ENCODE data around the gene EPYC. TPM values are rescaled to one million over a fixed set of nuclear protein-coding genes. Genes with fewer than 3 reads are reported as not detected.

Gene EPYC
- total RNA-seq, 2 experiments from 2014 or later = not detected

GRCh38 chr12:90936230-90937005, 68.4 kb downstream of the EPYC start:
- intact Hi-C loops (cut with DNase I, micrococcal nuclease) = no loop called here
- H3K36me3 Mint-ChIP-seq (ENCODE audit: low read depth) = no peaks in the 10 kb centered on the region
- no peak overlapping the region for H3K4me3 Mint-ChIP-seq
- H3K27ac Mint-ChIP-seq = no peak overlapping the region
- ATAC-seq = no peak
- ChIA-PET POLR2A (no interaction called here), CTCF (interaction anchor here (0.6 to 1.6 kb wide), 4 partner anchors 8 to 343 kb away, joined by 3 to 9 read pairs (median 4); no protein-coding TSS in a partner anchor)
- no peaks in the 10 kb centered on the region for H3K9me3 Mint-ChIP-seq (ENCODE audit: low read depth)
- DNase-seq = peak; percentile 14
- no peaks in the 10 kb centered on the region for H3K4me1 Mint-ChIP-seq
- H3K27me3 Mint-ChIP-seq = peaks cover 18% of the 10 kb centered on the region

DNA sequence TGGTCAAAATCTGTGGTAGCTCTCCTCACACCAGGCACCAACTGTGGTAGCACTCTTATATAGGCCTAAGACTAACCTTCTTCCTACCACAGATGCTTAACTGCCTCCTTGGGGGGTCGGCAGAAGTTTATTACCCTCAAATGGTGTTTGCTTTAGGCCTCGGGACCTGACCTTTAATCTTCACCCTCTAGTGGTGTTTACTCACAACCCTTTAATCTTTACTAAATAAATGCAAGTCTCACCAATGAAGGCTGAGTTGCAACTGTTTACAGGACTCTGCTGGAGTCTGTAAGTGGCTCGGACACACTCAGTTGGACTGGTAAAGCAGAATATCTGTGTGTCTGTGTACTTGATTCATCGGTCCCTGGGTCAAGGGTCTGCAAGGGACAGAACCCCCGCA, 79.2 kb downstream of the EPYC start:
- CTCF ChIA-PET = no interaction called here
- DNase-seq = no peak
- ATAC-seq = no peak
- Mint-ChIP-seq H3K4me3 (no peak overlapping the region), H3K27me3 (peaks cover 12% of the 10 kb centered on the region), H3K36me3 (ENCODE audit: low read depth) (no peaks in the 10 kb centered on the region), H3K9me3 (ENCODE audit: low read depth) (peaks cover 10% of the 10 kb centered on the region), H3K27ac (no peak overlapping the region), H3K4me1 (no peaks in the 10 kb centered on the region)
- POLR2A ChIA-PET = no interaction called here
- intact Hi-C loops (cut with DNase I, micrococcal nuclease) = no loop called here

- CTCF ChIA-PET = interaction anchor here (0.9 kb wide), 1 partner anchor 17 kb away, joined by 4 read pairs; no protein-coding TSS in a partner anchor
- Mint-ChIP-seq H3K4me1 (no peaks in the 10 kb centered on the region), H3K27ac (no peak overlapping the region), H3K36me3 (ENCODE audit: low read depth) (no peaks in the 10 kb centered on the region), H3K27me3 (peaks cover 12% of the 10 kb centered on the region), H3K4me3 (no peak overlapping the region), H3K9me3 (ENCODE audit: low read depth) (peaks cover 5% of the 10 kb centered on the region)
- ATAC-seq (no peak), DNase-seq (no peak)
- POLR2A ChIA-PET = no interaction called here
- intact Hi-C loops (cut with DNase I, micrococcal nuclease) = no loop called here
These were observed 80.4 kb downstream of the EPYC start for GRCh38 chr12:90924406-90924805.

- H3K4me3 Mint-ChIP-seq = no peak overlapping the region
- no peaks in the 10 kb centered on the region for H3K4me1 Mint-ChIP-seq
- ChIA-PET POLR2A (no interaction called here), CTCF (interaction anchor here (0.5 kb wide), 1 partner anchor 13 kb away, joined by 3 read pairs; no protein-coding TSS in a partner anchor)
- no peaks in the 10 kb centered on the region for H3K9me3 Mint-ChIP-seq (ENCODE audit: low read depth)
- peaks cover 14% of the 10 kb centered on the region for H3K27me3 Mint-ChIP-seq
- no peak overlapping the region for H3K27ac Mint-ChIP-seq
- ATAC-seq = no peak
- intact Hi-C loops (cut with DNase I, micrococcal nuclease) = no loop called here
- H3K36me3 Mint-ChIP-seq (ENCODE audit: low read depth) = no peaks in the 10 kb centered on the region
- no peak for DNase-seq
These were observed 82.6 kb downstream of the EPYC start for GRCh38 chr12:90922145-90922627.

DNA sequence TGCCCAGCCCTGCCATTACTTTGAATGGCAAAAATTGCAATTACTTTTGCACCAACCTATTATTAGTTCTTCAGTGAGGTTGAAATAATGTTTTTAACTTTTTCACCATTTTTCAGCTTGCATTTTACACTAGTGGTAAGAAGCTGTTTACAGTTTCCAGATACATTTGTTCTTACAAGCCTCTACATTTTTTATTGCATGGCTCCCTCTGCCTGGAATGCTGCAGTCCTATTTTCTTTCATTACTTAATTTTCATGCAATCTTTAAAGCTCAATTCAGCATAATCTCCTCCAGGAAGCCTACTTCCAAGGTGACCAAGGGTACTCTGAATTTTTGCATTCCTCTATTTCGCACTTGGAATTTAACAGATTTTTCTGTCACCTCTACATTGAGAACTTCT, 83.2 kb downstream of the EPYC start:
- DNase-seq (no peak), ATAC-seq (no peak)
- Mint-ChIP-seq H3K27ac (no peak overlapping the region), H3K4me1 (no peaks in the 10 kb centered on the region), H3K36me3 (ENCODE audit: low read depth) (no peaks in the 10 kb centered on the region), H3K27me3 (peaks cover 14% of the 10 kb centered on the region), H3K9me3 (ENCODE audit: low read depth) (no peaks in the 10 kb centered on the region), H3K4me3 (no peak overlapping the region)
- CTCF ChIA-PET = no interaction called here
- intact Hi-C loops (cut with DNase I, micrococcal nuclease) = no loop called here
- POLR2A ChIA-PET = no interaction called here

- ChIA-PET CTCF (no interaction called here), POLR2A (no interaction called here)
- ATAC-seq = no peak
- Mint-ChIP-seq H3K36me3 (ENCODE audit: low read depth) (no peaks in the 10 kb centered on the region), H3K27me3 (peaks cover 14% of the 10 kb centered on the region), H3K9me3 (ENCODE audit: low read depth) (no peaks in the 10 kb centered on the region), H3K27ac (no peak overlapping the region), H3K4me1 (no peaks in the 10 kb centered on the region), H3K4me3 (no peak overlapping the region)
- DNase-seq = no peak
- intact Hi-C loops (cut with DNase I, micrococcal nuclease) = no loop called here
These were observed 84.5 kb downstream of the EPYC start for GRCh38 chr12:90920222-90920621.

DNA sequence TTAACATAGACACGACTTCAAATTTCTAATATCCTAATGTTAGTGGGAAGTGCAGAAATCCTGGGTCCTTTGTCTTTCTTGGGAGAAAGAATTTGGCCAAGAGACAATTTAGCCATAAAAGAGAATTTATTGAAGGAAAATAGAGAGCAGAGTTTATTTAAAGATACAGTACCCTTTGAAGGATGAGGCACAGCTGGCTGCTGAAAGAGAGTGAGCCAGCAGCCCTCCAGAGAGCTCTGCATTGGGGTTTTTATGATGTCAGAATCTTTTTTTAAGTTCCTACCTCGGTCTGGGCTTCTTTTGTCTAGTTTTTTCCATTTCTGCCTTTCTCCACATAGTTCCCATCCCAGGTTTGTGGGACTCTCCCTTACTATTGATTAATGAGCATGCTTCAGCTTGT, 87.3 kb downstream of the EPYC start:
- H3K36me3 Mint-ChIP-seq (ENCODE audit: low read depth) = no peaks in the 10 kb centered on the region
- H3K9me3 Mint-ChIP-seq (ENCODE audit: low read depth) = no peaks in the 10 kb centered on the region
- H3K27ac Mint-ChIP-seq = no peak overlapping the region
- intact Hi-C loops (cut with DNase I, micrococcal nuclease) = no loop called here
- CTCF ChIA-PET = interaction anchor here (0.6 kb wide), 1 partner anchor 562 kb away, joined by 5 read pairs; no protein-coding TSS in a partner anchor
- peaks cover 8% of the 10 kb centered on the region for H3K27me3 Mint-ChIP-seq
- POLR2A ChIA-PET = no interaction called here
- H3K4me1 Mint-ChIP-seq = no peaks in the 10 kb centered on the region
- H3K4me3 Mint-ChIP-seq = no peak overlapping the region
- ATAC-seq = no peak
- DNase-seq = no peak

DNA sequence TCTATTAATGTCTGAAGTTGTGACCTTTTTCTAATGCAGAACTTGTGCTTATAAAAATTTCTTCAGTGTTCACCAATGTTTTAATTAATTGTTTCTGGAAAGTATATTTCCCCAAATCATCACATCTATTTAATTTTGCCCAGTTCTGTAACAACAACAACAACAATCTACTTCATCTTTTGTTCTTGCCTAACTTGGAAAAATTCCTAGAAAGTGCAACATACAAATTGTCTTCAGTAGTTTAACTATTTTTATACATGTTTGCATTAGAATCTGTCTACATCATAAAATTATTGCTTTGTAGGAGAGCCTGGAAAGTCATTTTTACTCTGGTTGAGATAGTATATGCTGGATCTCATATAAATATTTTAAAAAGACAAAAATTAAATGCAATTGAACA, 88.3 kb downstream of the EPYC start:
- DNase-seq (no peak), ATAC-seq (no peak)
- no peak overlapping the region for H3K27ac Mint-ChIP-seq
- ChIA-PET CTCF (no interaction called here), POLR2A (no interaction called here)
- peaks cover 8% of the 10 kb centered on the region for H3K27me3 Mint-ChIP-seq
- H3K9me3 Mint-ChIP-seq (ENCODE audit: low read depth) = no peaks in the 10 kb centered on the region
- no peaks in the 10 kb centered on the region for H3K36me3 Mint-ChIP-seq (ENCODE audit: low read depth)
- H3K4me1 Mint-ChIP-seq = no peaks in the 10 kb centered on the region
- intact Hi-C loops (cut with DNase I, micrococcal nuclease) = no loop called here
- no peak overlapping the region for H3K4me3 Mint-ChIP-seq

- Mint-ChIP-seq H3K36me3 (ENCODE audit: low read depth) (no peaks in the 10 kb centered on the region), H3K27me3 (peaks cover 8% of the 10 kb centered on the region), H3K4me3 (no peak overlapping the region), H3K9me3 (ENCODE audit: low read depth) (no peaks in the 10 kb centered on the region), H3K4me1 (no peaks in the 10 kb centered on the region), H3K27ac (no peak overlapping the region)
- ChIA-PET POLR2A (no interaction called here), CTCF (no interaction called here)
- no peak for DNase-seq
- intact Hi-C loops (cut with DNase I, micrococcal nuclease) = no loop called here
- no peak for ATAC-seq
These were observed 89.4 kb downstream of the EPYC start for GRCh38 chr12:90915353-90915752.

Other genes starting within 250 kb of the EPYC start
- not detected for gene CCER1, start 49.8 kb downstream of the EPYC start, total RNA-seq
- gene KERA, start 53.1 kb upstream of the EPYC start, total RNA-seq = not detected
- not detected for gene LUM, start 106.5 kb upstream of the EPYC start, total RNA-seq
- not detected for gene DCN, start 177.8 kb upstream of the EPYC start, total RNA-seq